Measurements from ENCODE around the gene ELOVL5. TPM values are rescaled to one million over a fixed set of nuclear protein-coding genes. Genes with fewer than 3 reads are reported as not detected.

The ELOVL5 gene
- total RNA-seq, 1 donor from 2014 or later: 67.1 TPM

- peaks cover 19% of the 10 kb centered on the region for H3K36me3 Mint-ChIP-seq (ENCODE audit: insufficient read depth)
- H3K27ac Mint-ChIP-seq: peak overlapping the region; percentile 5
- no peaks in the 10 kb centered on the region for H3K4me1 Mint-ChIP-seq (ENCODE audit: low read depth)
- H3K27me3 Mint-ChIP-seq: no peaks in the 10 kb centered on the region
- DNase-seq (ENCODE audit: low spot score, unreplicated experiment): no peak
- TF ChIP-seq CTCF (IDR thresholded peaks at IDR 0.05; ENCODE audit: unreplicated experiment): no peak
- no peaks in the 10 kb centered on the region for H3K9me3 Mint-ChIP-seq (ENCODE audit: low read depth)
- no peak overlapping the region for H3K4me3 Mint-ChIP-seq (ENCODE audit: low read depth)
These were observed 90.5 kb downstream of the ELOVL5 start for GRCh38 chr6:53258076-53258773.

GRCh38 chr6:53257533-53257932 is 91.2 kb downstream of the ELOVL5 start:
- Mint-ChIP-seq H3K9me3 (ENCODE audit: low read depth) (no peaks in the 10 kb centered on the region), H3K36me3 (ENCODE audit: insufficient read depth) (peaks cover 19% of the 10 kb centered on the region), H3K4me3 (ENCODE audit: low read depth) (no peak overlapping the region), H3K4me1 (ENCODE audit: low read depth) (no peaks in the 10 kb centered on the region), H3K27ac (peak overlapping the region; percentile 5), H3K27me3 (no peaks in the 10 kb centered on the region)
- no peak for DNase-seq (ENCODE audit: low spot score, unreplicated experiment)
- no peak for TF ChIP-seq CTCF (IDR thresholded peaks at IDR 0.05; ENCODE audit: unreplicated experiment)

- Mint-ChIP-seq H3K4me3 (ENCODE audit: low read depth) (no peak overlapping the region), H3K36me3 (ENCODE audit: insufficient read depth) (peaks cover 17% of the 10 kb centered on the region), H3K4me1 (ENCODE audit: low read depth) (no peaks in the 10 kb centered on the region), H3K27ac (no peak overlapping the region), H3K9me3 (ENCODE audit: low read depth) (no peaks in the 10 kb centered on the region), H3K27me3 (no peaks in the 10 kb centered on the region)
- TF ChIP-seq CTCF (IDR thresholded peaks at IDR 0.05; ENCODE audit: unreplicated experiment): no peak
- DNase-seq (ENCODE audit: low spot score, unreplicated experiment): no peak
These were observed 91.7 kb downstream of the ELOVL5 start for GRCh38 chr6:53257001-53257400.

- Mint-ChIP-seq H3K27me3 (no peaks in the 10 kb centered on the region), H3K27ac (no peak overlapping the region), H3K4me1 (ENCODE audit: low read depth) (peaks cover 2% of the 10 kb centered on the region), H3K4me3 (ENCODE audit: low read depth) (no peak overlapping the region), H3K9me3 (ENCODE audit: low read depth) (no peaks in the 10 kb centered on the region), H3K36me3 (ENCODE audit: insufficient read depth) (no peaks in the 10 kb centered on the region)
- no peak for TF ChIP-seq CTCF (IDR thresholded peaks at IDR 0.05; ENCODE audit: unreplicated experiment)
- no peak for DNase-seq (ENCODE audit: low spot score, unreplicated experiment)
These were observed 96.5 kb downstream of the ELOVL5 start for GRCh38 chr6:53252177-53252692.

- no peak for DNase-seq (ENCODE audit: low spot score, unreplicated experiment)
- TF ChIP-seq CTCF (IDR thresholded peaks at IDR 0.05; ENCODE audit: unreplicated experiment): no peak
- H3K27me3 Mint-ChIP-seq: no peaks in the 10 kb centered on the region
- H3K4me1 Mint-ChIP-seq (ENCODE audit: low read depth): peaks cover 2% of the 10 kb centered on the region
- no peaks in the 10 kb centered on the region for H3K36me3 Mint-ChIP-seq (ENCODE audit: insufficient read depth)
- no peaks in the 10 kb centered on the region for H3K9me3 Mint-ChIP-seq (ENCODE audit: low read depth)
- no peak overlapping the region for H3K4me3 Mint-ChIP-seq (ENCODE audit: low read depth)
- no peak overlapping the region for H3K27ac Mint-ChIP-seq
These were observed 97.6 kb downstream of the ELOVL5 start for GRCh38 chr6:53251033-53251672.
